ENCODE results near the gene HHATL.

The HHATL gene

GRCh38 chr3:42720126-42720525 is 17.5 kb upstream of the HHATL start:
- H3K4me1 ChIP-seq (ENCODE audit: control insufficient read depth, low read depth, low read length) = no peaks in the 10 kb centered on the region
- no peak overlapping the region for H3K4me3 ChIP-seq (ENCODE audit: low read length)
- no peaks in the 10 kb centered on the region for H3K36me3 ChIP-seq (ENCODE audit: control insufficient read depth, low read depth, low read length)
- H3K27ac ChIP-seq (ENCODE audit: low read length) = no peak overlapping the region
- H3K9ac ChIP-seq (ENCODE audit: low read length) = no peak overlapping the region
- H3K27me3 ChIP-seq (ENCODE audit: control insufficient read depth, insufficient read depth, low read length) = no peaks in the 10 kb centered on the region
- H3K9me3 ChIP-seq (ENCODE audit: control insufficient read depth, low read depth, low read length) = no peaks in the 10 kb centered on the region

- no peak overlapping the region for H3K4me3 ChIP-seq (ENCODE audit: low read length)
- H3K9ac ChIP-seq (ENCODE audit: low read length) = no peak overlapping the region
- H3K4me1 ChIP-seq (ENCODE audit: control insufficient read depth, low read depth, low read length) = no peaks in the 10 kb centered on the region
- no peaks in the 10 kb centered on the region for H3K9me3 ChIP-seq (ENCODE audit: control insufficient read depth, low read depth, low read length)
- H3K27ac ChIP-seq (ENCODE audit: low read length) = no peak overlapping the region
- no peaks in the 10 kb centered on the region for H3K27me3 ChIP-seq (ENCODE audit: control insufficient read depth, insufficient read depth, low read length)
- H3K36me3 ChIP-seq (ENCODE audit: control insufficient read depth, low read depth, low read length) = no peaks in the 10 kb centered on the region
Observed at GRCh38 chr3:42719002-42719401, 16.4 kb upstream of the HHATL start.

- Histone ChIP-seq H3K36me3 (ENCODE audit: control insufficient read depth, low read depth, low read length) (no peaks in the 10 kb centered on the region), H3K27me3 (ENCODE audit: control insufficient read depth, insufficient read depth, low read length) (no peaks in the 10 kb centered on the region), H3K9me3 (ENCODE audit: control insufficient read depth, low read depth, low read length) (no peaks in the 10 kb centered on the region), H3K27ac (ENCODE audit: low read length) (no peak overlapping the region), H3K4me3 (ENCODE audit: low read length) (no peak overlapping the region), H3K9ac (ENCODE audit: low read length) (no peak overlapping the region), H3K4me1 (ENCODE audit: control insufficient read depth, low read depth, low read length) (no peaks in the 10 kb centered on the region)
Observed at GRCh38 chr3:42718338-42718737, 15.7 kb upstream of the HHATL start.

- H3K27me3 ChIP-seq (ENCODE audit: control insufficient read depth, insufficient read depth, low read length) = no peaks in the 10 kb centered on the region
- no peak overlapping the region for H3K4me3 ChIP-seq (ENCODE audit: low read length)
- H3K9me3 ChIP-seq (ENCODE audit: control insufficient read depth, low read depth, low read length) = no peaks in the 10 kb centered on the region
- no peaks in the 10 kb centered on the region for H3K4me1 ChIP-seq (ENCODE audit: control insufficient read depth, low read depth, low read length)
- H3K27ac ChIP-seq (ENCODE audit: low read length) = no peak overlapping the region
- H3K9ac ChIP-seq (ENCODE audit: low read length) = no peak overlapping the region
- no peaks in the 10 kb centered on the region for H3K36me3 ChIP-seq (ENCODE audit: control insufficient read depth, low read depth, low read length)
Observed at GRCh38 chr3:42717306-42717705, 14.7 kb upstream of the HHATL start.

GRCh38 chr3:42714171-42714852 is 11.7 kb upstream of the HHATL start:
- Histone ChIP-seq H3K4me3 (ENCODE audit: low read length) (no peak overlapping the region), H3K4me1 (ENCODE audit: control insufficient read depth, low read depth, low read length) (no peaks in the 10 kb centered on the region), H3K9me3 (ENCODE audit: control insufficient read depth, low read depth, low read length) (no peaks in the 10 kb centered on the region), H3K36me3 (ENCODE audit: control insufficient read depth, low read depth, low read length) (no peaks in the 10 kb centered on the region), H3K9ac (ENCODE audit: low read length) (no peak overlapping the region), H3K27ac (ENCODE audit: low read length) (no peak overlapping the region), H3K27me3 (ENCODE audit: control insufficient read depth, insufficient read depth, low read length) (no peaks in the 10 kb centered on the region)

GRCh38 chr3:42713747-42714146 is 11.1 kb upstream of the HHATL start:
- H3K27ac ChIP-seq (ENCODE audit: low read length) = no peak overlapping the region
- H3K36me3 ChIP-seq (ENCODE audit: control insufficient read depth, low read depth, low read length) = no peaks in the 10 kb centered on the region
- H3K9ac ChIP-seq (ENCODE audit: low read length) = no peak overlapping the region
- no peak overlapping the region for H3K4me3 ChIP-seq (ENCODE audit: low read length)
- H3K27me3 ChIP-seq (ENCODE audit: control insufficient read depth, insufficient read depth, low read length) = no peaks in the 10 kb centered on the region
- no peaks in the 10 kb centered on the region for H3K4me1 ChIP-seq (ENCODE audit: control insufficient read depth, low read depth, low read length)
- no peaks in the 10 kb centered on the region for H3K9me3 ChIP-seq (ENCODE audit: control insufficient read depth, low read depth, low read length)

GRCh38 chr3:42712688-42713372 is 10.2 kb upstream of the HHATL start:
- no peaks in the 10 kb centered on the region for H3K4me1 ChIP-seq (ENCODE audit: control insufficient read depth, low read depth, low read length)
- no peak overlapping the region for H3K4me3 ChIP-seq (ENCODE audit: low read length)
- H3K27me3 ChIP-seq (ENCODE audit: control insufficient read depth, insufficient read depth, low read length) = no peaks in the 10 kb centered on the region
- no peak overlapping the region for H3K27ac ChIP-seq (ENCODE audit: low read length)
- no peaks in the 10 kb centered on the region for H3K9me3 ChIP-seq (ENCODE audit: control insufficient read depth, low read depth, low read length)
- no peaks in the 10 kb centered on the region for H3K36me3 ChIP-seq (ENCODE audit: control insufficient read depth, low read depth, low read length)
- H3K9ac ChIP-seq (ENCODE audit: low read length) = no peak overlapping the region

- no peak overlapping the region for H3K9ac ChIP-seq (ENCODE audit: low read length)
- no peaks in the 10 kb centered on the region for H3K4me1 ChIP-seq (ENCODE audit: control insufficient read depth, low read depth, low read length)
- no peak overlapping the region for H3K4me3 ChIP-seq (ENCODE audit: low read length)
- no peaks in the 10 kb centered on the region for H3K36me3 ChIP-seq (ENCODE audit: control insufficient read depth, low read depth, low read length)
- H3K27me3 ChIP-seq (ENCODE audit: control insufficient read depth, insufficient read depth, low read length) = no peaks in the 10 kb centered on the region
- H3K27ac ChIP-seq (ENCODE audit: low read length) = no peak overlapping the region
- H3K9me3 ChIP-seq (ENCODE audit: control insufficient read depth, low read depth, low read length) = no peaks in the 10 kb centered on the region
Observed at GRCh38 chr3:42712344-42712648, 9.7 kb upstream of the HHATL start.

GRCh38 chr3:42711491-42712343 is 9.1 kb upstream of the HHATL start:
- Histone ChIP-seq H3K9me3 (ENCODE audit: control insufficient read depth, low read depth, low read length) (no peaks in the 10 kb centered on the region), H3K27ac (ENCODE audit: low read length) (no peak overlapping the region), H3K4me3 (ENCODE audit: low read length) (no peak overlapping the region), H3K36me3 (ENCODE audit: control insufficient read depth, low read depth, low read length) (no peaks in the 10 kb centered on the region), H3K9ac (ENCODE audit: low read length) (no peak overlapping the region), H3K4me1 (ENCODE audit: control insufficient read depth, low read depth, low read length) (no peaks in the 10 kb centered on the region), H3K27me3 (ENCODE audit: control insufficient read depth, insufficient read depth, low read length) (no peaks in the 10 kb centered on the region)

GRCh38 chr3:42710323-42711021 is 7.9 kb upstream of the HHATL start:
- no peaks in the 10 kb centered on the region for H3K4me1 ChIP-seq (ENCODE audit: control insufficient read depth, low read depth, low read length)
- no peak overlapping the region for H3K4me3 ChIP-seq (ENCODE audit: low read length)
- H3K36me3 ChIP-seq (ENCODE audit: control insufficient read depth, low read depth, low read length) = no peaks in the 10 kb centered on the region
- no peaks in the 10 kb centered on the region for H3K9me3 ChIP-seq (ENCODE audit: control insufficient read depth, low read depth, low read length)
- no peaks in the 10 kb centered on the region for H3K27me3 ChIP-seq (ENCODE audit: control insufficient read depth, insufficient read depth, low read length)
- no peak overlapping the region for H3K27ac ChIP-seq (ENCODE audit: low read length)
- H3K9ac ChIP-seq (ENCODE audit: low read length) = no peak overlapping the region

- Histone ChIP-seq H3K36me3 (ENCODE audit: control insufficient read depth, low read depth, low read length) (no peaks in the 10 kb centered on the region), H3K4me3 (ENCODE audit: low read length) (no peak overlapping the region), H3K27me3 (ENCODE audit: control insufficient read depth, insufficient read depth, low read length) (no peaks in the 10 kb centered on the region), H3K9ac (ENCODE audit: low read length) (no peak overlapping the region), H3K27ac (ENCODE audit: low read length) (no peak overlapping the region), H3K9me3 (ENCODE audit: control insufficient read depth, low read depth, low read length) (no peaks in the 10 kb centered on the region), H3K4me1 (ENCODE audit: control insufficient read depth, low read depth, low read length) (no peaks in the 10 kb centered on the region)
Observed at GRCh38 chr3:42709621-42710020, 7.0 kb upstream of the HHATL start.
